Stimulated activated CD4-positive, alpha-beta T cell treated with anti-CD3 and anti-CD28 coated beads, Interleukin-12 subunit alpha, Interleukin-12 subunit beta, amount 100 ng/mL, for 24 hours (primary cell): ENCODE measurements around the gene KCTD5.
"Not testable (repeated sequence)": the region's sequence is repeated elsewhere in the genome, so short reads cannot be mapped to it uniquely, and the experiment has no call there.

Source experiments
- DNase-seq, 2 experiments: peaks; one replicate each; pipeline ENCODE4 v3.0.0-alpha.2; 2020; ENCODE audit warnings: low read depth in 2 of 2

The KCTD5 gene, protein sequence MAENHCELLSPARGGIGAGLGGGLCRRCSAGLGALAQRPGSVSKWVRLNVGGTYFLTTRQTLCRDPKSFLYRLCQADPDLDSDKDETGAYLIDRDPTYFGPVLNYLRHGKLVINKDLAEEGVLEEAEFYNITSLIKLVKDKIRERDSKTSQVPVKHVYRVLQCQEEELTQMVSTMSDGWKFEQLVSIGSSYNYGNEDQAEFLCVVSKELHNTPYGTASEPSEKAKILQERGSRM

DNA sequence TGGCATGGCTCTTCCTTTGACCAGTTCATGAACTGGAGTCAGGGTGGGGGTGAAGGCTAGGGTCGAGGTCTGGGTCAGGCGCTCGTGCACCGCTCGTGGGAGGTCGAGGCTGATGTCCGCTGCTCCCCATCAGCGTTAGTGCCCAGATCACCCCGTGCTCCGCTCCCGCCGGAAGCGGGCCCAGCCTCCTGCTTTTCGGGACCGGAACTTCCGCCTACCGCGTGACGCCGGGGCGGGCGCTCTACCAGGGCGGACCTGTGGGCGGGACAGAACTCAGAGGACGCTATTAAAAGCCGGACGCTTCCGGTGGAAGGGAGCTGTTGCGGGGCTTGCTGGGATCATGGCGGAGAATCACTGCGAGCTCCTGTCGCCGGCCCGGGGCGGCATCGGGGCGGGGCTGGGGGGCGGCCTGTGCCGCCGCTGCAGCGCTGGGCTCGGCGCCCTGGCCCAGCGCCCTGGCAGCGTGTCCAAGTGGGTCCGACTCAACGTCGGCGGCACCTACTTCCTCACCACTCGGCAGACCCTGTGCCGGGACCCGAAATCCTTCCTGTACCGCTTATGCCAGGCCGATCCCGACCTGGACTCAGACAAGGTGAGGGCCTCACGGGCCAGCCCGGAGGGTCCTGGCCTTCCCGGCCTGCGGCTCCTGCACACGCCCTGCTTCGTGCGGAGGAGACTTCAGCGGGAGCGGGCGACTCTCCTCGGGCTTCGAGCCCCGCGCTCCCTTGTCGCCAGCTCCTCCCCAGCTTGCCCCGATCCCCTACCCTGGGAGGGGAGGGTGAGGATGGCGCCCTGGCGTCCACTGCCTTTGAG lies at the start of gene KCTD5:
Gene KCTD5 (plus strand): TSS at position 315 of the 813 bp plus-strand sequence. CDS start 26 bp downstream, at position 341.
- DNase-seq, result peak; percentile 96 to 97

DNA sequence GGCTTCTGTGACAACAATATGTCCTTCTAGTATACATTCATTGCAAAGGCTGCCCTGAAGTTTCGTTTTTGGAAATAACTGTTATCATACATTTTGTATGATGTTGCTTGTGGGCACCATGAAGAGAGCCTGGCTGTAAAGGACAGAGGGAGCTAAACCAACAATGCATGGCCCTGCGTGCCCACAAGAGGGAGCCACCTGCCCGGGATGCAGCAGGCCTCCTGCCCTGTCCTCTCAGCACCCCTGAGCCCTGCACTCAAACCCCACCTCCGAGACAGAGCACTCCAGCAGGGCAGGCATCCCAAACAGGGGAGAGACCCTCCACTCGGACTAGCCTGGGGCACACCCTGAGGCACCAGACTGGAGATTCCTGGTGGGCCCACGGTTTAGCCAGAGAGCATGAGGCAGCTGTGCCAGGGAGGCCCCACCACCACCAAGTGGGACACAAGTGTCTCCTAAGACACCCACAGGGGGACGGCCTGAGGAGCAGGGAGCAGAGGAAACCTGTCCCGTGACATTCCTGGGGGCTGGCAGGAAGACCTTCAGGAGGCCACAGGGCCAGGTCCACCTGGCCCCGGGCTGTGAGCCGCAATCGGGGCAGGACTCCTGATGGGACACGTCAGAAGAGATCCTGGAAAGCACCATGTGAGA lies 43.1 kb upstream of the KCTD5 start:
- DNase-seq, result peak in 1 of 2 experiments; percentile 36

DNA sequence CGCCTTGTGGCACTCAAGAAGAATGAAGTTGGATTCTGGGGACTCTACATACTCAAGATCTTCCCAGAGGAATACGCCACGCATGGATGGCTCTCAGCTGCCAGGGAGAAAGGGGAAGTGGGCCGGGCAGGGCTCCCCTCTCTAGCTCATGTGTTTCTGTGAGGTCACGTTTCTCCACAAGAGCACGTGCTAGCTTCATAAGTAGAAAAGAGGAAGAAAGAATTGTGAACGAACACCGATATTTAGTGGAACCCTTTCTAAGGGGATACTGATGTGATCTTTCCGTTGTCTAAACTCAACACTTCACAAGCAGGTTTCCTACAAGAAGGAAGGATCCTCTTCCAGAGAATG lies 42.6 kb upstream of the KCTD5 start:
- not testable (repeated sequence) for DNase-seq

GRCh38 chr16:2642561-2642960 lies 39.8 kb upstream of the KCTD5 start:
- DNase-seq, result not testable (repeated sequence)

- DNase-seq, result not testable (repeated sequence)
Observed at GRCh38 chr16:2644754-2645453, 37.4 kb upstream of the KCTD5 start.

DNA sequence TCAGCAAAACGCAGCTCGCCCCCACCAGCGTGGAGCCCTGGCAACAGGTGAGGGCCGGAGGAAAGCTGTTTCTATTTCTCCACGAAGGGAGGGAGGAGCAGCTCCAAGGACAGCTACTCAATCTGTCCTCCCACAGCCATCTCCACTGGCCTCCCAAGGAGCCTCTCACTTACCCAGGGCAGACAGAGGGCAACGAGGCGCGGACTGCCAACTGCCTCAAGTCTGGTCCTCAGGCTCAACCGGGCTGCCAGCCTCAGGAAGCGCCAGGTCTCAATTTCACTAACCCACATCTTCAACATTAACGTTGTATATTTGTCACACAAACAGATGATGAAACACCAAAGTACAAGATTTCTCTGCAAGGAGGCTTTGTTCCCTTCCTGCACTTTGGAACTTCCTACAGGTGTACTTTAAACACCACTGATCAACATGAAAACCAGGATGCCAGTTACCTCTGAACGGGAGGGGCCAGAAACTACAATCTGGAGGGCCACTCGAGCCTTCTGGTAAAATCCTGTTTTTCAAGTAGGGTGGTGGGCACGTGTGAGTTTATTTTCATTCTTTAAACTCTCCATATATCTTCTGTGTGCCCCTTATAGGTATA lies 31.0 kb upstream of the KCTD5 start:
- DNase-seq, result not testable (repeated sequence)

DNA sequence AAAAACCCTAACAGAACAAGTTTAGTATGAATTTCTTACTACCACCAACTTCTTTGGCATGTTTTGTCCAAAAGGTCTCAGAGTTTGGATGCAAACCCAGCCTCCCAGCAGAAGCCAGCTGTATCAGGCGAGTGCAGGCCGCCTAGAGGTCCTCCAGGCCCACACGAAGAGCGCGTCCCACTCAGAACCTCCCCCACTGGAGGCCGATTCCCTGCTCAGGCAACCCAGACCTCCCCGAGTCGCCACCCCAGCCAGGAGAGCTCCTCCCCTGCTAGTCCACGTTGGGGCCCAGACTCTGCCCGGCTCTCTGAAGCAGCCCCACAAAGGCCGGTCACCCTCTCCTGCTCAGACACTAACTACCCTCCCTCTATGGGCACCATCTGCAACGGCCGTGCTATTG lies 28.4 kb upstream of the KCTD5 start:
- DNase-seq, result not testable (repeated sequence)

- not testable (repeated sequence) for DNase-seq
Observed at GRCh38 chr16:2654949-2655348, 27.4 kb upstream of the KCTD5 start.

DNA sequence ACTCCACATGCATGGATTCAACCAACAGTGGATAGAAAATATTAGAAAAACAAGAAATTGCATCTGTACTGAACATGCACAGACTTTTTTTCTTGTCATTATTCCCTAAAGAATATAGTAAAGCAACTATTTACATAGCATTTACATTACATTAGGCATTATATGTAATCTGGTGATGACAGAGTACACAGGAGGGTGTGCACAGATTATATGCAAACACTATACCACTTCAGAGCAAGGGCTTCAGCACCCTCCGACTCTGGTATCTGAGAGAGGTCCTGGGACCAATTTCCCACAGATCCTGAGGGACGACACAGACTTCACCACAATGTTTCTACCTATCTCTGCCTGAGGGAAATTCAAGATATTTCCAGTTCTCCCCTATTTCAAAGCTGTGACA lies 25.3 kb upstream of the KCTD5 start:
- no peak for DNase-seq

DNA sequence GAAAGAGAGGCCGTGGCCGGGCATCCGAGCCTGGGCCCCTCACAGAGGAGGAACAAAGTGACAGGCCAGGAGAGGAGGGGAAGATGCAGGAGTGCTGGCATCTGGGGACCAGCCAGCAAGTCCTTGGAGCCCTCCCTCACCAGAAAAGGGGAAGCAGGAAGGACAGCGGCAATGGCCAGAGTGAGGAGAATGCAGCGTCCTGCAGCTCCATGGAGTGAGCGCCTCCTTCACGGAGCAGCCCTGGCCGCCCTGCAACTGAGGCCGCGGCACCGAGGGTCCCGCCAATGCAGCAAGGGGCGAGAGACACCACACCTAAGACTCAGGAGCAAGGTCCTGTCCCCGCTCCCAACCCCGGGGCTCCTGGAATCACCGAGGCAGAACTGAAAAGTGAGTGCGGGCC lies 24.5 kb upstream of the KCTD5 start:
- DNase-seq, result not testable (repeated sequence)

DNA sequence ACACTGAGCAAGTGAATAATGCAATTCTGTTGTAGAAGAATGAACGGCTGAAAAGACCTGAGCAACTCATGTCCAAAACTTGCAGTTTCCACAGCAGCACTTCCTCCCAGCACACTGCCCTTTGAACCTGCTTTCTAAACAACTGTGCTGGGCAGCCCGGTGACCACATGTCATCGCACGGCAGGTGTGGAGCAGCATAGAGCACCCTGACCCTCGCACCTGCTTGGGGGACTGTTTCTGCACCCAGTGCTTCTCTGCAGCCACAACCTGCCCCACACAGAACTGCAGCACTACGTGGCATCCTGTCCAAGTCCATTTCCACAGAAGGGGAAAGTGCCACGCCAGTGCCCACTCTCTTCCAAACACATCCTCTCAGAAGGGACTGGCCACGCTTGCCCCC lies 22.8 kb upstream of the KCTD5 start:
- DNase-seq, result not testable (repeated sequence)

DNA sequence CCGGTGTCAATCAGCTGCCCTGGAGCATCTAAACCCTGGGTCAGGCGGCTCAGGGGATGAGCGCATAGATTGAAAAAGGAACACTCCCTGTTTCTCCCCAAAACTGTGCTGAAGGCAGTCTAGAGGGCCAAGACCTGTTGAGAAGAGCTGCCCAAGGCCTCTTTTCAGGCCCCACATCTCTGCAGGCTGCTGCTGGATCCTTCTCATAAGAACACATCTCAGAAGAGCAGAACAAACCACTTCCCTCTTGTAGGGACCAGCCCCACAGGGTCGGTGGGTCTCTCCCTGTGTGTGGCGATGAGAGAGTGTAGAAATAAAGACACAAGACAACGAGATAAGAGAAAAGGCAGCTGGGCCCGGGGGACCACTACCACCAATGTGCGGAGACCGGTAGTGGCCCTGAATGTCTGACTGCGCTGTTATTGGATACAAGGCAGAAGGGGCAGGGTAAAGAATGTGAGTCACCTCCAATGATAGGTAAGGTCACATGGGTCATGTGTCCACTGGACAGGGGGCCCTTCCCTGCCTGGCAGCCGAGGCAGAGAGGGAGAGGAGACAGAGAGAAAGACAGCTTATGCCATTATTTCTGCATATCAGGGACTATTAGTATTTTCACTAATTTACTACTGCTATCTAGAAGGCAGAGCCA lies 22.2 kb upstream of the KCTD5 start:
- not testable (repeated sequence) for DNase-seq

GRCh38 chr16:2660755-2661373 lies 21.5 kb upstream of the KCTD5 start:
- DNase-seq, result not testable (repeated sequence)

- DNase-seq, result peak in 1 of 2 experiments; percentile 36
Observed at GRCh38 chr16:2663553-2664546, 18.5 kb upstream of the KCTD5 start.

DNA sequence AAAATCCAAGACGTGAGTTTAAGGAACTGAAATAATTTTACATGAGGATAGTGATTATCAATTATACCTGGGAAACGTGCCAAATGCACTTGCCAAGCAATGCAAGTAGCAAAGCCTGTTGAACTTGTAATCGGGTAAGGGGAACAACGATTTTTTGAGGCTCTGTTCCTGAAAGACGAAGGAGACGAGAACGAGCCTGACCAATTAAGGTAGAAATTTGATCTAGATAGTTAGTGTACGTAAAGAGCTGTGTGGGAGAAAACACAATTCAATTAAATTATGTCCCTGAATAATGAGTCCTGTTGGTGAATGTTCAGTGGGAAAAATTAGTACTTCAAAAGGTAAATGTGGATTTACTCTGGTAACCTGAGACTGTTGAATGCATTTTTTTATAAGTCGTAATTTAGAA lies 17.7 kb upstream of the KCTD5 start:
- no peak for DNase-seq

- DNase-seq, result not testable (repeated sequence)
Observed at GRCh38 chr16:2666671-2667070, 15.7 kb upstream of the KCTD5 start.

DNA sequence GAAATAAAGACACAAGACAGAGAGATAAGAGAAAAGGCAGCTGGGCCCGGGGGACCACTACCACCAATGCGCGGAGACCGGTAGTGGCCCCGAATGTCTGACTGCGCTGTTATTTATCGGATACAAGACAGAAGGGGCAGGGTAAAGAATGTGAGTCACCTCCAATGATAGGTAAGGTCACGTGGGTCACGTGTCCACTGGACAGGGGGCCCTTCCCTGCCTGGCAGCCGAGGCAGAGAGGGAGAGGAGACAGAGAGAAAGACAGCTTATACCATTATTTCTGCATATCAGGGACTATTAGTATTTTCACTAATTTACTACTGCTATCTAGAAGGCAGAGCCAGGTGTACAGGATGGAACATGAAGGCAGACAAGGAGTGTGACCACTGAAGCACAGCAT lies 12.7 kb upstream of the KCTD5 start:
- not testable (repeated sequence) for DNase-seq

DNA sequence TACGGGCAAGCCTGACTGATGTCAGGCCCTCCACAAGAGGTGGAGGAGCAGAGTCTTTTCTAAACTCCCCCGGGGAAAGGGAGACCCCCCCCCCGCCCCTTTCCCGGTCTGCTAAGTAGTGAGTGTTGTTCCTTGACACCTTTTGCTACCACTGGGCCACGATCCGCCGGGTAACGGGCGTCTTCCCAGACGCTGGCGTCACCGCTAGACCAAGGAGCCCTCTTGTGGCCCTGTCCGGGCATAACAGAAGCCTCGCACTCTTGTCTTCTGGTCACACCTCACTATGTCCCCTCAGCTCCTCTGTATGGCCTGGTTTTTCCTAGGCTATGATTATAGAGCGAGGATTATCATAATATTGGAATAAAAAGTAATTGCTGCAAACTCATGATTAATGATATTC lies 12.3 kb upstream of the KCTD5 start:
- peak in 1 of 2 experiments; percentile 59 for DNase-seq

GRCh38 chr16:2671193-2671592 lies 11.1 kb upstream of the KCTD5 start:
- not testable (repeated sequence) for DNase-seq
